VCaP (cell line): Measurements from ENCODE around the gene PCSK6.

Experiments
- H3K27ac ChIP-seq: fragments of 450-650 bp; 2 replicates; pipeline ENCODE4 v1.5.1; 2017
- CTCF ChIP-seq: fragments of 450-650 bp; conservative IDR thresholded peaks from 2 replicates; pipeline ENCODE4 v1.5.1; 2017; ENCODE audit warnings: mild to moderate bottlenecking, moderate library complexity

Gene PCSK6

GRCh38 chr15:101283931-101284330 lies 205.6 kb downstream of the PCSK6 start:
- TF ChIP-seq CTCF: no peak
- no peak overlapping the region for H3K27ac ChIP-seq

GRCh38 chr15:101280007-101280406 lies 209.5 kb downstream of the PCSK6 start:
- H3K27ac ChIP-seq: no peak overlapping the region
- TF ChIP-seq CTCF: no peak

GRCh38 chr15:101277943-101278564 lies 211.5 kb downstream of the PCSK6 start:
- peak overlapping the region; percentile 82 for H3K27ac ChIP-seq
- no peak for TF ChIP-seq CTCF

GRCh38 chr15:101277038-101277822 lies 212.3 kb downstream of the PCSK6 start, which contains the start of gene SELENOS:
Gene SELENOS (minus strand): TSS chr15:101277485. CDS start chr15:101277417, 68 bp downstream.
- no peak for TF ChIP-seq CTCF
- peak within 1 kb of the TSS; percentile 82 for H3K27ac ChIP-seq

GRCh38 chr15:101276501-101277037 lies 212.9 kb downstream of the PCSK6 start:
- TF ChIP-seq CTCF: peak; percentile 58
- peak overlapping the region; percentile 82 for H3K27ac ChIP-seq

- H3K27ac ChIP-seq: no peak overlapping the region
- no peak for TF ChIP-seq CTCF
These were observed 214.5 kb downstream of the PCSK6 start for GRCh38 chr15:101275018-101275417.

GRCh38 chr15:101273534-101273933 lies 216.0 kb downstream of the PCSK6 start:
- no peak for TF ChIP-seq CTCF
- no peak overlapping the region for H3K27ac ChIP-seq
